Gastrocnemius medialis (tissue), 4 donors: ENCODE measurements around the gene RSU1.

Experiments used
- POLR2A ChIP-seq, 2 donors: fragments of 450-650 bp; IDR thresholded peaks; one replicate each; pipeline ENCODE4 v1.6.1; 2017; ENCODE audit warnings: antibody characterized with exemption in 2 of 2, mild to moderate bottlenecking in 2 of 2, moderate library complexity in 2 of 2
- TF ChIP-seq, protein P1 (sequence below), 5 experiments: fragments of 450-650 bp in 3 of 5; fragments of 200-600 bp in 2 of 5; sonication (generic) in 2 of 5; IDR thresholded peaks in 4 of 5; conservative IDR thresholded peaks in 1 of 5; 1 replicate in 4 of 5; 2 replicates in 1 of 5; pipeline ENCODE4 v1.5.1; 2016 to 2019; ENCODE audit warnings: antibody characterized with exemption in 5 of 5, mild to moderate bottlenecking in 3 of 5, moderate library complexity in 3 of 5

DNA sequence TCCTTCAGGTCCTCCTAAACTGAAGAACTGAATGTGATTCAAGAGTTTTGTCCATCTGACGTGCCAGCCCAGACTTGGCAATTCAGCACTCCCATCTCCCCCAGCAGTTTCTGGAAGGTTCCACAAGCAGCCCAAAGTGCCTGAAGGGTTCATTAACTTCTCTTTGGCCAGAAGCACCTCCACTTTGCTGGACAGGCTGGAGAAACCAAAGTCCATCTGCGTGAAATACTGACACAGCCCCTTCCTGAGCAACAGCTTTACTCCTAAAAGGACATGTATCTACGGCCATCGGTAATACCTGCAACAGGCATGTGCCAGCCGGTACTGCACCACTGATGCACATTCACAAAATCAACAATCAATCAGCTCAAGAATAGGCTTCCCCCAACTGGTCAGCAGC lies 48.5 kb downstream of the RSU1 start:
- TF ChIP-seq, protein P1, sequence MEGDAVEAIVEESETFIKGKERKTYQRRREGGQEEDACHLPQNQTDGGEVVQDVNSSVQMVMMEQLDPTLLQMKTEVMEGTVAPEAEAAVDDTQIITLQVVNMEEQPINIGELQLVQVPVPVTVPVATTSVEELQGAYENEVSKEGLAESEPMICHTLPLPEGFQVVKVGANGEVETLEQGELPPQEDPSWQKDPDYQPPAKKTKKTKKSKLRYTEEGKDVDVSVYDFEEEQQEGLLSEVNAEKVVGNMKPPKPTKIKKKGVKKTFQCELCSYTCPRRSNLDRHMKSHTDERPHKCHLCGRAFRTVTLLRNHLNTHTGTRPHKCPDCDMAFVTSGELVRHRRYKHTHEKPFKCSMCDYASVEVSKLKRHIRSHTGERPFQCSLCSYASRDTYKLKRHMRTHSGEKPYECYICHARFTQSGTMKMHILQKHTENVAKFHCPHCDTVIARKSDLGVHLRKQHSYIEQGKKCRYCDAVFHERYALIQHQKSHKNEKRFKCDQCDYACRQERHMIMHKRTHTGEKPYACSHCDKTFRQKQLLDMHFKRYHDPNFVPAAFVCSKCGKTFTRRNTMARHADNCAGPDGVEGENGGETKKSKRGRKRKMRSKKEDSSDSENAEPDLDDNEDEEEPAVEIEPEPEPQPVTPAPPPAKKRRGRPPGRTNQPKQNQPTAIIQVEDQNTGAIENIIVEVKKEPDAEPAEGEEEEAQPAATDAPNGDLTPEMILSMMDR (IDR thresholded peaks at IDR 0.05 in 4 of 5, conservative IDR thresholded peaks at IDR 0.05 in 1 of 5), result no peak
- TF ChIP-seq POLR2A (IDR thresholded peaks at IDR 0.05), result no peak
